GM21360 (cell line): ENCODE results near the gene ERN1.

Experiments
- ATAC-seq: cut with Tn5 transposase; IDR thresholded peaks from one replicate; pipeline ENCODE4 v1.9.1; 2021; ENCODE audit warnings: mild to moderate bottlenecking, moderate library complexity; ENCODE audit not compliant: unreplicated experiment

The ERN1 gene

GRCh38 chr17:64113006-64113405 is 16.9 kb downstream of the ERN1 start:
- ATAC-seq: no peak

- no peak for ATAC-seq
Observed at GRCh38 chr17:64111831-64112230, 18.1 kb downstream of the ERN1 start.

- ATAC-seq: no peak
Observed at GRCh38 chr17:64110379-64111152, 19.4 kb downstream of the ERN1 start.

GRCh38 chr17:64109400-64109799 is 20.5 kb downstream of the ERN1 start:
- no peak for ATAC-seq

DNA sequence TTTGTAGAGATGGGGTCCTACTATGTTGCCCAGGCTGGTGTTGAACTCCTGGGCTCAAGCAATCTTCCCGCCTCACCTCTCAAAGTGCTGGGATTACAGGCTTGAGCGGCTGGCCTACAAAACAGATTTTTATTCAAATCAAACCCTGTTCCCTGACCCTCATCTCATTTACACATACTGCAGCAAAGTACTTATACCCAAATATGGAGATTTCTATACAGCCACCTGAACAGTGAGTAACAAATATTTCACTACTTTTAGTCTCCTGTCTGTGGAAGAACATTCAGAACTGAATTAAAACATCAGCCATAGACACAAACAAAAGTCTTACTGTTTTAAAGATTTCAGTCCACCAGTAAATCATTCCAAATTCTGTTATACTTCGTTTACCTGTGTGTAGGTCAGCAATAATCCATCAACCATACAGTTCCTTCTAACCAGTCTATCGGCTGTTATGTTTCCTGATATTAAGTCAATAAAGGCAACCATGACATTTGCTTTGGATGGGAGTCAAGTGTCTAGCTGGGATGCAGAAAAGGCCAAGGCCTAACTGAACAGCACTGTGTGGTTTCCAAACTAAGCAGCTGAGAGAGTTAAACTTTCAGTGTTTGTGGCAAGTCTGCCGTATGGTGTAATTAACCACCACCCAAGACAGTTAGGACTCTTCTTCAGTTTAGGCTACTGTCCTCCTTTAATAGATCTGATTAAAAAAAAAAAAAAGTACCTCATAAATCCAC is 22.3 kb downstream of the ERN1 start:
- ATAC-seq: no peak

DNA sequence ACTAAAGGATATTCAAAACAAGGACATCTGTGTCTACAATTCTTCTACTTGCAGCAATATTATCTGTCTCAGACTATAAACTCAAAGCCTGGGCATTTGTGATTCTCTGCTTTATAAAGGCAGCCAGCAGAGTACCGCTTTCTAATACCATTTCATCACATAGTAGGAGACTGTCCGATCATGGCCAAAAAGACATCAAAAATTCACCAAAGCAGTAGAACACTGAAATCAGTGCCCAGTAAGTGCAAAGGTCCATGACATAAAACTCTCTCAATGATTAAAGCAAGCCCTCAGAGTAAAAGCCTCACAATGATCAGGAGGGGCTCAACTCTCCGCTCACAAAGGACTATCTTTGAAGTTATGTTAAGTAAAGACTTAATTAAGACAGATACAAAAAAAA is 23.0 kb downstream of the ERN1 start:
- no peak for ATAC-seq

DNA sequence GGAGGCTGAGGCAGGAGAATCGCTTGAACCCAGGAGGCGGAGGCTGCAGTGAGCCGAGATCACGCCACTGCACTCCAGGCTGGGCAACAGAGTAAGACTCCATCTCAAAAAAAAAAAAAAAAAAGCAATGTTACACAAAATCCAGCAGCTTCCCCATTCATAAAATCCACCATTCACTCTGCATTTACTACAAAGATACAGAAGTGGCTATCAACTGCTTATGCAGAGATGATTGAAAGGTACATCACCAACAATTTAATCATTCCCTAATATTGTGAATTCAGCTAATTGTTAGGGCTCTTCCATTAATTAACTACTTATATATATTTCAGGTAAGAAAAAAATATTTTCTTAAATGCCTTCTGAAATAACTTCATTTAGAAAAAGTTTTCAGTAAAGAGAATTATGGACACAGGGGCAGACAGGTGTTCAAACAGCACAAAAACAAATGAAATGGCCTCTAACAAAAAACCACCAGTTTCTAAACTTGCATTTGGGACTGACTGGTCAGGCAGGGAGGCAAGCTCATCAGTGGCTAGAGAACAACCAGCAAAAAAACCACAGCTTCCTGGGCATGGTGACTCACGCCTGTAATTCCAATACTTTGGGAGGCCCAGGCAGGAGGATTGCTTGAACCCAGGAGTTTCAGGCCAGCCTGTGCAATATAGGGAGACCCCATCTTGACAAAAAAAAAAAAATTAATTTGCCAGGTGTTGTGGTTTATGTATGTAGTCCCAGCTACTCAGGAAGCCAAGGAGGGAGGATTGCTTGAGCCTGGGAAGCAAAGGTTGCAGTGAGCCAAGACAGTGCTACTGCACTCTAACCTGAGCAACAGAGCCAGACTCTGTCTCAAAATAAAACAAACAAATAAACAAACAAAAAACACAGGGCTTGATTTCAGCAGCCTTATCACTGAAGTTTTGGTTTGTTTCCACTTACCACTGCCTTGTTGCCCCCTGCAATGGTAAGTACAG is 26.3 kb downstream of the ERN1 start:
- no peak for ATAC-seq

- ATAC-seq: no peak
Observed at GRCh38 chr17:64102627-64103390, 27.1 kb downstream of the ERN1 start.

DNA sequence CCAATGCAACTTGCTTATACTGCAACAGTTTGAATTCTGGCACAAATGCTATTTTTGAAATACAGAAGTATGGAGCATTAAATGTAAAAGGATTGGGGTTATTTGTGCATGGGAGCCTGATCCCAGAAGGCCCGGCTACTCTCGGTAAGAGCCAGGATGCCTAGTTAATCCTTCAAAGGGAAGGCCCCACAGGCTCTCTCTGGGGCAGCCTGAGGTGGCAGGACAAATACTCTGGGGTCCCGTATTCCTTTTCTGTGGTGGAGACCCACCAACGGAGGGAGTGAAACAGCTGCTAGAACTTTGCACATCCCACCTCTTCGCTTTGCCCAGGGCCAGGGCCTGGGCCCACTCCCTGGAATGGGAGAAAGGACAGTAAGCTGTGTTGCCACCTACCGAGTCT is 30.4 kb downstream of the ERN1 start:
- ATAC-seq: no peak

DNA sequence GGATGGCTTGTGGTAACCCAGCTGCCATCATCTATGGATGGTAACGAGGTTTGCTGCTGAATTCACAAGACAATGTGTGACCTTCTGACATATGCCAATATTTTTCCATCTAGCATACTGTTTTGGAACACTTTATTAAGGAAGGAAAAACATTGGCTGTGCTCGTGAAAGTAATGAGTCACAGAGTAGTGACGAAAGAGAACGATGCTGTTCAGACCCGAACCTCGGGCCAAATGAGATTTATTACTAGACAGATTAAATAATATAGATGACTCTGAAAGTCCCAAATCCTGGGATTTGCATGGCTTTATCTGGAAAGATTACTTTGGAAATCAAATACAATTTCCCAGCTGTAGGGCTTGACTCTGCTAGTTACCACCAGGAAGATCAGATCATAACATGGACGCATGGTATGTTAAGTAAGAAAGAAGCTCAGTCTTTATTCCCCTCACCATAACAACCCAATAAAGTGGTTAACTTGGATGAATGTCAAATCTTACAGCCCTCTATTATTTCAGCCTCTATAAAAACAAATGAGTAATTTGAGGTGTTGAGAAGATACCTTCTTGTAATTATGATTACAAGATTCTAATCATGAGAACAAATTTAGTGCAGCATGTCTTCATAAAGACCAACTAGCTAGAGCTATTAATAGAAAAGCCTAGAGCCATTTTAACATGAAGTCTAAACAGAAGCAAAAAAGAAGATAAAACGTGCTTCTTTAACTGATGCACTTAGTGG is 32.6 kb downstream of the ERN1 start:
- no peak for ATAC-seq

DNA sequence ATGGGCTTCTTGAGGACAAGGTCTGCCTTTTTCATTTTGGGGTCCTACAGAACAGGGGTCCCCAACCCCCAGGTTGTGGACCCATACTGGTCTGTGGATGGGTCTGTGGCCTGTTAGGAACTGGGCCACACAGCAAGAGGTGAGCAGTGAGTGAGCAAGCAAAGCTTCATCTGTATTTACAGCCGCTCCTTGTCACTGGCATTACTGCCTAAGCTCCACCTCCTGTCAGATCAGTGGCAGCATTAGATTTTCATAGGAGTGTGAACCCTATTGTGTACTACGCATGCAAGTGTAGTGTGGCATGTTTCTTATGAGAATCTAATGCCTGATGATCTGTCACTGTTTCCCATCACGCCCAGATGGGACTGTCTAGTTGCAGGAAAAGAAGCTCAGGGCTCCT is 33.9 kb downstream of the ERN1 start:
- ATAC-seq: no peak

GRCh38 chr17:64095144-64095882 is 34.6 kb downstream of the ERN1 start:
- ATAC-seq: no peak

DNA sequence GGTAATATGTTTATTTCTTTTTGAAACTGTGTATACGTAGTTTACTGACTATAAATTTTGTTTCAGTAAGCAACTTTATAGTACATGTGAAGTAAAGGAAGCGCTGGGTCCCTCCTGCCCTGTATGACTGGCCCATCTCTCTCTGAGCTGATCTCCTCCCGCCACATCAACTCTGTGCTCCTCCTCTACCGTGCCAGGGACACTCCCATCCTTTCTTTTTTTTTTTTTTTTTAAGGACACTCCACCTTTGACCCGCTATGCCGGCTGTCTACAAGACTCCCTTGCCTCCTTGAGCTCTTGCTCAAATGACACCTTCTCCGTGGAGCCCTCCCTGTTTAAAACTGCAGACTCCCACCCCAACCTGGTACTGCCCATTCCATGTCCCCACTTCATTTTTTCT is 35.5 kb downstream of the ERN1 start:
- no peak for ATAC-seq

GRCh38 chr17:64092952-64093451 is 36.9 kb downstream of the ERN1 start:
- no peak for ATAC-seq

GRCh38 chr17:64092113-64092512 is 37.8 kb downstream of the ERN1 start:
- ATAC-seq: no peak

DNA sequence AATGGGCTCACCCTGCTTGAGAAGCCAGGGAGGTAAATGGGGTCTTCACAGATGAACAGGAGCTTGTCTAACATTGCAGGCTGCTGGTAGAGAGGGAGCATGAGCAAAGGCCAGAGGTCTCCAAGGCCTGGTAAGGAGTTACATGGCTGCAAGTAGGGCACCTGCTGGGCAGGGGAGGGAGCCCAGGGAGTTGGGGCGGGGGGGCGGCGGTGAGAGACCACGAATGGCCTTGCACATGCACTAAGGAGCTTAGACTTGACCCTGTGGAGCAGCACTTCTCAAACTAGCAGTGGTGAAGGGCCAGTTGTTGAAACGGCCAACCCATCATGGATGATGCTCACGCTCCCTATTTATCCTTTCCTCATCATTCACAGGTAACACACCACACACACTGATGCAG is 38.4 kb downstream of the ERN1 start:
- no peak for ATAC-seq

- no peak for ATAC-seq
Observed at GRCh38 chr17:64091116-64091515, 38.8 kb downstream of the ERN1 start.

DNA sequence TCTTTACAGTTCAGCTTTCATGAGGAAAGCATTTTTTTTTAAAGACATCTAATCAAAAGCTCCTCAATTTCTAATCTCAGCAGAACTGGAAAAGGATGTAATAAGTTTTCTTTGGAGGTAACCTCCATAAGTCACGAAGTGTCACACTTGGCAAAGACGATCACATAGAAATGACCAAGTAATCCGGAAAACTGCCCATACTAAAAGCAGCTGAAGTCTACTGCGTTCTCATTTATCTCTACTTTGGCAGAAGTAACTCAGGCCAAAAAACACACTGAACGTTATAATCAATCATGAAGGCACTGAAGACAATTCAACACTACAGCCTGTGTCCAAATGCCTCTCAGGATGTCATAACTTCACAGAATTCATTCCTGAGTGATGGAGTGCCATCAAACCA is 39.8 kb downstream of the ERN1 start:
- ATAC-seq: no peak
